Activated T-helper 2 cell treated with anti-CD3 and anti-CD28 coated beads, Interferon-gamma antibody, Interleukin-2, Interleukin-4, amounts not matched to agents 10 μg/mL and 5 μg/mL and 100 μg/mL, durations not matched to agents 14 hours and 24 hours and 36 hours (primary cell): ENCODE data around the gene PPFIBP1. TPM values are rescaled to one million over a fixed set of nuclear protein-coding genes. Genes with fewer than 3 reads are reported as not detected.
"Not testable (repeated sequence)": the region's sequence is repeated elsewhere in the genome, so short reads cannot be mapped to it uniquely, and the experiment has no call there.

Source experiments
- DNase-seq: peaks from one replicate; pipeline ENCODE4 v3.0.0; 2021; ENCODE audit warnings: low spot score
- H3K27ac Mint-ChIP-seq: one replicate; pipeline ENCODE4 v1.8.0; 2021; ENCODE audit warnings: mixed read lengths
- H3K27me3 Mint-ChIP-seq: one replicate; pipeline ENCODE4 v1.8.0; 2021; ENCODE audit warnings: low read depth, mixed read lengths
- H3K36me3 Mint-ChIP-seq: one replicate; pipeline ENCODE4 v1.8.0; 2021; ENCODE audit warnings: low read depth, mixed read lengths
- H3K4me1 Mint-ChIP-seq: one replicate; pipeline ENCODE4 v1.8.0; 2021; ENCODE audit warnings: low read depth, mixed read lengths
- H3K4me3 Mint-ChIP-seq: one replicate; pipeline ENCODE4 v1.8.0; 2021; ENCODE audit warnings: low read depth, mild to moderate bottlenecking, moderate library complexity, mixed read lengths
- H3K9me3 Mint-ChIP-seq: one replicate; pipeline ENCODE4 v1.8.0; 2021; ENCODE audit warnings: mixed read lengths
- intact Hi-C: fragments of 100-400 bp; cut with micrococcal nuclease; formaldehyde crosslinking; loops from one replicate; pipeline ENCODE4 v1.15.1; 2023
- total RNA-seq: library from RNA; stranded (reverse); gene quantifications from 2 replicates; pipeline ENCODE4 v1.2.3, GENCODE V29; 2022

PPFIBP1 gene
- total RNA-seq, 1 donor from 2014 or later = 74.1 TPM

DNA sequence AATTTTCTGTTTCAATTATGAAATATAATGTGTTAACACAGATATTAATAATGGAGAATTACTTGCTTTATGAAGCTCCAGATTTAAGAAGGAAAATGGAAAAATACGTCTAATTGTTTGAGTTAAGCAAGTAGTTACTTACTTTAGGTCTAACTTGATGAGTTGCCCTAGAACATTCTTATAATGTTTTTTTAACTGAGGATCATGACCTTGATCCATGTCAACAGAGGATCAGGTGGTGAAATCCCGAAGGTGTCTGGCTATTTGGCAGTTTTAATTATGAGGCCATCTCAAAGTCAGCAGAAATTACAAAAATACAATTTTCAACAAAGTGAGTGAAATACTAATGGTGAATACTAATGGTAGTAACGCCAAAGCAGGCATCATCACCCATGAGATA lies 115.3 kb downstream of the PPFIBP1 start:
- Mint-ChIP-seq H3K36me3 (peaks cover 10% of the 10 kb centered on the region), H3K27ac (no peak overlapping the region), H3K9me3 (no peaks in the 10 kb centered on the region), H3K4me1 (peaks cover 14% of the 10 kb centered on the region), H3K27me3 (peaks cover 6% of the 10 kb centered on the region), H3K4me3 (no peak overlapping the region)
- intact Hi-C loops = no loop called here
- no peak for DNase-seq

DNA sequence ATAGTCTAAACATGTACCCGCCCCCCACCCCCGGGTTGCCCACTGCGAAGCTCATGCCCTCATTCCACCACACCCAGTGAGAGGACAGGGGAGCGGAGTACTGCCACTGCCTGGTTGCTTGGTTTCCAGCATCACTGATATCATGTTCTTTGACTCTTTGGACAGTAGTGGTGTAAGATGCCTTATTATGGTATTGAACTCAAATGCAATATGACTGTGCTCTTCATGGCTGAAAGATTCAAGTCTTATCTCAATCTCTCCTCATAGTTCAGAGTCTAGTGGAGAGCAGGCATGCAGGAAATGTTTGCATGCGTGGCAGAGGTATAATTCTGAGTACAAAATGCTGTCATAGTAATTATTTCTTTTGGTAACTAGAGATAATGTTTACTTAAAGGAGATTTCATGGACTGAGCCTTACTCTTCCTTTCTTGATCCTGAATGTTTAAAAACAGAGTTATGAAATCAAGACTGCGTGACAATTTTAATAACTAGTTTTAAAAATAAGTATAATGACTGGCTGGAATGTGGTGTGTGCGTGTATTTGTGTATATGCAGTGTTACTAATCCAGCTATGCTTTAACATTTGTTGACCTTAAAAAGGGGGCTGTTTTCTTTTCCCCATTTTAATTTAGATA lies 116.7 kb downstream of the PPFIBP1 start:
- H3K9me3 Mint-ChIP-seq, H3K4me3 Mint-ChIP-seq, H3K4me1 Mint-ChIP-seq, H3K27me3 Mint-ChIP-seq, H3K27ac Mint-ChIP-seq, H3K36me3 Mint-ChIP-seq, intact Hi-C loops, DNase-seq: not testable (repeated sequence)

DNA sequence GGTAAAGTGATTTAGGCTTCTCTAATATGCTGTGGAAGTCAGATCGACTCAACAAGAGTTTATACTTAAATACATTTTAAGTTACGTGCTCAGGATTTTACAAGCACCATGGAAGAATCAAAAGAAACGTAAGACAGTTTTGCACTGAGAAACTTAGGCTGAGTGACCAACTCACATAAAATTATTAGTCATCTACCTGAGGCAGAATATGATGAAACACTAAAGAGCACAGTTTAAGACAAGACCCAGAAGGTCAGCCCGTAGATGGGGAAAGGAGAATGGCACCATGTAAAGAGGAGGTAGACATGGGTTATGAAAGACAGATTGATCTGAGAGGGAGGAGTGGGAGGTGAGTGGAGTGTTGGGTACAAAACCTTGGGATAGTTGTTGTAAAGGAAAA lies 118.4 kb downstream of the PPFIBP1 start:
- H3K9me3 Mint-ChIP-seq, H3K4me3 Mint-ChIP-seq, H3K27ac Mint-ChIP-seq, H3K36me3 Mint-ChIP-seq, H3K4me1 Mint-ChIP-seq, H3K27me3 Mint-ChIP-seq, intact Hi-C loops, DNase-seq: not testable (repeated sequence)

DNA sequence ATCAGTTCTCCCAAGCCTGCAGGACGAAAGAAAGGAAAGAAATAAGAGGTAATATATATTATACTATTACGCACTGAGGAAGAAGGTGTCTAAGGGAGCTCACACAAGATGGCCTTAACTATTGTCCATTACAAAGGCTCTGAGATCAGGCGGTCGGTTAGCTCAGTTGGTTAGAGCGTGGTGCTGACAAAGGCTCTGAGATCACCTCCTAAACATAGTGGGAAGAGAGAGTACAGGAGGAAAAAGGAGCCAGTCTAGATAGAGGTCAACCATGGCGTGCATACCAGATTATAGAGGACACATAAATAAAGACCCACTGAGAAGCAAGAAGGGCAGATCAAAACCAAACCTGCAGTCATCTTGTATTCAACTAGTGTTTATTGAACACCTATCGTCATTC lies 118.9 kb downstream of the PPFIBP1 start:
- H3K4me3 Mint-ChIP-seq, DNase-seq, H3K36me3 Mint-ChIP-seq, H3K4me1 Mint-ChIP-seq, H3K27ac Mint-ChIP-seq, H3K9me3 Mint-ChIP-seq, intact Hi-C loops, H3K27me3 Mint-ChIP-seq: not testable (repeated sequence)

DNA sequence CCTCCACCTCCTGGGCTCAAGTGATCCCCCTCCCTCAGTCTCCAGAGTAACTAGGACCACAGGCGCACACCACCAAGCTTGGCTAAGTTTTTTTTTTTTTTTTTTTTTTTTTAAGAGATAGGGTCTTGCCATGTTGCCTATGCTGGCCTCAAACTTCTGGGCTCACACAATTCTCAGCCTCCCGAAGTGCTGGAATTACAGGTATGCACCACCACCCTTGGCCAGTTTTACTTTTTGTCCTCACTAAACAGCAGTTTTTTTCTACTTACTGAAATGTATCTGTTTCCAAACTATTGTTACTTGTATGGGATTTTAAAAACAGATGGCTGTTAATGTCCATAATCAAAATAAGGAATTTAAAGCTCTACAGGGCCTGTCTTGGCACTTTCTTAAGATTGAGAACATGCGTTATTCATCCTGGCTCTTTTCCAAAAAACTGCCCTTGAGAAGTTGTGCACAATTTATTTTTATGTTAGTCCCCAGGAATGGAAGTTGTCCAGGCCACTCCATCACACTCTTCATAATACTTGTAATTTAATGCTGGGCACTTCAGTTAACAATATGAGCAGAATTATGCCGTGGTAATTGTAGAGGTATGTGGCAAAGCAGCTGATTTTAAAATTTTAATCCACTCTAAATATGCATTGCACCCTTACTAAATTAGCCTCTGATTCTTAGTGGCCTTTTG lies 120.3 kb downstream of the PPFIBP1 start:
- Mint-ChIP-seq H3K27me3 (peaks cover 8% of the 10 kb centered on the region), H3K36me3 (peaks cover 6% of the 10 kb centered on the region), H3K4me1 (no peaks in the 10 kb centered on the region), H3K9me3 (no peaks in the 10 kb centered on the region), H3K4me3 (no peak overlapping the region), H3K27ac (no peak overlapping the region)
- intact Hi-C loops = no loop called here
- DNase-seq = no peak

DNA sequence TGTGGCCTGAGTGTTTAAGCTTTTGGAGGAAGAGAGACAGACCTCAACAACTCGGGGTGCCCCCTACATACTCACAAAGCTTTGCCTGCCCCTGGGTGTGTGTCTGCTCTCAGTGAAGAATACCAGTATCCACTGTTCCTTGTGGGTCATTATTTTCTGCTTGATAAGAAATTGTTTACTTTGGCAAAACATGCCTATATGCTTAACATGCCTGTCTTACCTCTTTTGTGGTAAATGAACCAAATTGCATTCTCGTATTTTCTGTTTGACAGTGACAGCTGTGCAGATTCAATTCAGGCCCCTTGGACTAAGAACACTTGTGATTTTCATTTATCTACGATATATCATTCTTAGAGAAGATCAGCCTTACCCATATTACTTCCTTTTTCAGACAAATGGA lies 121.7 kb downstream of the PPFIBP1 start:
- H3K4me1 Mint-ChIP-seq = no peaks in the 10 kb centered on the region
- H3K27me3 Mint-ChIP-seq = peaks cover 5% of the 10 kb centered on the region
- DNase-seq = no peak
- peaks cover 6% of the 10 kb centered on the region for H3K36me3 Mint-ChIP-seq
- H3K4me3 Mint-ChIP-seq = no peak overlapping the region
- no peak overlapping the region for H3K27ac Mint-ChIP-seq
- H3K9me3 Mint-ChIP-seq = no peaks in the 10 kb centered on the region
- intact Hi-C loops = no loop called here

DNA sequence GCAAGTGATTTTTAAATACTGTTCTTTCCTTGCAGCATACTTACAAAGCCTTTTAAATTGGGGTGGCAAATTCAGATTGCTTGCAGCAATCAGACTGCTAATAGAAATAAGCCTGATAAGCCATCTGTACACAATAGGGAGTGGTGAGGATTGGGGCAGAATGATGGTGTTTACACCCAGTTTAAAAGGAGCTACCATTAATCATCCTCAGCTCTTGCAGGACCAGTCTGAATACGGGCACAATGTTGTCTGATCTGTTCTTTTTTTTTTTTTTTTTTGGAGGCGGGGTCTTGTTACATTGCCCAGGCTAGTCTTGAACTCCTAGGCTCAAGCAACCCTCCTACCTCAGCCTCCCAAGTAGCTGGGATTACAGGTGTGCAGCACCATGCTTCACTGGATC lies 122.1 kb downstream of the PPFIBP1 start:
- DNase-seq = no peak
- intact Hi-C loops = no loop called here
- H3K27me3 Mint-ChIP-seq = peaks cover 5% of the 10 kb centered on the region
- H3K27ac Mint-ChIP-seq = no peak overlapping the region
- H3K4me3 Mint-ChIP-seq = no peak overlapping the region
- H3K9me3 Mint-ChIP-seq = no peaks in the 10 kb centered on the region
- H3K36me3 Mint-ChIP-seq = peaks cover 6% of the 10 kb centered on the region
- peaks cover under 1% of the 10 kb centered on the region for H3K4me1 Mint-ChIP-seq

DNA sequence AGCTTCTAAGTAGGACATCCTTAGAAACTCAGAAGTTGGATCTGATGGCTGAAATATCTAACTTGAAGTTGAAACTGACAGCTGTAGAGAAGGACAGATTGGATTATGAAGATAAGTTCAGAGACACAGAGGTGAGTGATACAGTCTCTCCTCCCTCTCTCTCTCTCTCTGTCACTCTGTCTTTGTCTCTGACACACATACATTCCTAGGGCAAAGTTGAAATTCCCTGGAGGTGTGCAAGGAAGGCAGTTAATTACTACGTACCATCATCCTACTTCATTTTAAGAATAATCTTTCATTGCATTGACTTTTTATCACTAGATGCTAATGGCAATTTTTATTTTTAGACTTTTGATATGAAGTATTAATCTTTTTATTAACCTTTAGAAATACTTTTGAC lies 126.0 kb downstream of the PPFIBP1 start:
- Mint-ChIP-seq H3K4me1 (peaks cover 16% of the 10 kb centered on the region), H3K27me3 (no peaks in the 10 kb centered on the region), H3K4me3 (no peak overlapping the region), H3K36me3 (peaks cover 13% of the 10 kb centered on the region), H3K27ac (no peak overlapping the region), H3K9me3 (no peaks in the 10 kb centered on the region)
- DNase-seq = no peak
- intact Hi-C loops = loop anchor here (5.0 kb wide), 1 partner anchor 52 kb away; no protein-coding TSS in a partner anchor

DNA sequence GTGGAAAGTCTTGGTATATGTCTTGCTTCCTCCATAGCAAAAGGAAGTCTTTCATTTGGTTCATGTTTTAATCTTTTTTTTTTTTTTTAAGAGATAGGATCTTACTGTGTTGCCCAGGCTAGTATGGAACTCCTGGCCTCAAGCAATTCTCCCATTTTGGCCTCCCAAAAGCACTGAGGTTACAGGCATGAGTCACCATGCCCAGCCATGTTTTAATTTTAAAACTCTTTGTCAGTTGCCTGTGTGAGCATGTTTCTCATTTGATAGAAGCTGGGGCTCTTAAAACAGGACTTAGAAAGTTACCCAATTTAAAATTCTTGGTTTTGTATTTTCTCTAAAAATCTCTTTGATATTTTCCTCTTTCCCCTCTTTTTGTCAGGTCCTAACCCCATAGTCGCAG lies 127.2 kb downstream of the PPFIBP1 start:
- intact Hi-C loops = loop anchor here (5.0 kb wide), 1 partner anchor 51 kb away; no protein-coding TSS in a partner anchor
- Mint-ChIP-seq H3K36me3 (peaks cover 13% of the 10 kb centered on the region), H3K9me3 (no peaks in the 10 kb centered on the region), H3K27ac (no peak overlapping the region), H3K4me1 (peaks cover 16% of the 10 kb centered on the region), H3K27me3 (no peaks in the 10 kb centered on the region), H3K4me3 (no peak overlapping the region)
- no peak for DNase-seq

DNA sequence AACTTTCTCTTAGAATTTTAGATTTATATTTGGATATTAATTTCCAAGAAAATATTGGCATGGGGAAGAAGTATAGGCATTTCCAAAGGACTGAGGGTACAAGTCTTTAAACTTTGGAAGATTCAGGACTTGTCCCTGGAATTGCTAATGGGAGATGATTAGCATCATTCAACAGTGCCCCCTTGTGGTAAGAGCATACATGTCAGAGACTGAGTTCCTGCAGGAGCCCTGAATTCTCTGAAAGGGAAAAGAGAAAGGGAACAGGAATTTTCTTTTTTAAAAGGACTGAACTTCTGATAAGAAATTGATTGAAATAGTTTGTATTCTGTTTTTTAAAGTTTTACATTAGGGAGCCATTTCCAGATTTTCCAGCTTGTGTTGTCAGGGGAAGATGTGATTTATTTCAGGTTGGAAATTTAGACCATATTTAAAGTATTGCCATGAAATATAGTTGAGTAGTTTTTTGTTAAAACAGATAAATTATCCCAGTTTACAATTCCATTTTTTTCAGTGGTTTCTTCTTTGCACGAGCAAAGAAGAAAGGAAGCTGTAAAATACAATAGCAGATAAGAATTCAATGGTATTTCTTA lies 128.3 kb downstream of the PPFIBP1 start:
- intact Hi-C loops = loop anchor here (2.0 to 5.0 kb wide), 2 partner anchors 50 to 217 kb away; no protein-coding TSS in a partner anchor
- Mint-ChIP-seq H3K4me3 (no peak overlapping the region), H3K36me3 (peaks cover 12% of the 10 kb centered on the region), H3K9me3 (no peaks in the 10 kb centered on the region), H3K27ac (no peak overlapping the region), H3K27me3 (no peaks in the 10 kb centered on the region), H3K4me1 (peaks cover 16% of the 10 kb centered on the region)
- no peak for DNase-seq

DNA sequence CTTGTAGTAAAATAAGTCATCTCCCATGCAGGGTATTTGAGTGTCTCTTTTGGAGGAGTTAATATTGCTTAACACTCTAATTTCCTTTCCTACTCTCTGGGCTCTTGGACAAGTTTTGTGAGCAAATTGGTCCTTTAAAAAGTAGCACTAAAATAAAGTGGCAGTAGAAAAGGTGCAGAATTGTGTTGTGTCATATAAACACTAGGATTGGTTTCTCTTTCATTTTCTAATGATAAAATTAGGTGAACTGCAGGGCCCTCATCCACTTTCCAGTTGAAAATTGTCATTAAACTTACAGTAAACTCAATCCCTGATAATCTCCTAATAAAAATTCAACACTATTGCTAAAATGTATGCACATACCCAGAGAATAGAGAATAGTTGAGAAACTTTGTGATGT lies 129.7 kb downstream of the PPFIBP1 start:
- no peak overlapping the region for H3K4me3 Mint-ChIP-seq
- H3K9me3 Mint-ChIP-seq = no peaks in the 10 kb centered on the region
- H3K27ac Mint-ChIP-seq = no peak overlapping the region
- H3K27me3 Mint-ChIP-seq = no peaks in the 10 kb centered on the region
- intact Hi-C loops = loop anchor here (2.0 to 5.0 kb wide), 2 partner anchors 49 to 219 kb away; no protein-coding TSS in a partner anchor
- peaks cover 11% of the 10 kb centered on the region for H3K36me3 Mint-ChIP-seq
- no peak for DNase-seq
- peaks cover 16% of the 10 kb centered on the region for H3K4me1 Mint-ChIP-seq

DNA sequence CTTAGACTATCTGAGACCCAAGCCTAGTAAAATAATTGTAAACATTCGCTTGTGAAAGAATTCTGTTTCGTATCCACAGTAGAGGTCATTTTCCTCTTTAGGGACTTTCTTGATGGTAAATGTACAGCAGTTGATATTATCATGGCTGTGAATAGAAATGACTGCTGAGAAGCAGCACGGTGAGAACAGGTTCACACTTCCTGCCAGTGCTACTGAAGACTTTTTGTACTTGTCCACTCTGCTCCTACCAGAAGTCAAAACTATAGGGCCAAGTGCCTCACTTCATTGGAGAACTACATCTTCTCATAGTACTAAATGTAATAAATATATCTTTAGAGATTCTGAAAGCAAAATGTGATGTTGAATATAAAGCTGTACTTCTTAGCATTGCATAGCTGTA lies 131.5 kb downstream of the PPFIBP1 start:
- Mint-ChIP-seq H3K4me1 (peaks cover 16% of the 10 kb centered on the region), H3K36me3 (peaks cover 11% of the 10 kb centered on the region)
- DNase-seq, H3K9me3 Mint-ChIP-seq, H3K27me3 Mint-ChIP-seq, H3K27ac Mint-ChIP-seq, H3K4me3 Mint-ChIP-seq, intact Hi-C loops: not testable (repeated sequence)

DNA sequence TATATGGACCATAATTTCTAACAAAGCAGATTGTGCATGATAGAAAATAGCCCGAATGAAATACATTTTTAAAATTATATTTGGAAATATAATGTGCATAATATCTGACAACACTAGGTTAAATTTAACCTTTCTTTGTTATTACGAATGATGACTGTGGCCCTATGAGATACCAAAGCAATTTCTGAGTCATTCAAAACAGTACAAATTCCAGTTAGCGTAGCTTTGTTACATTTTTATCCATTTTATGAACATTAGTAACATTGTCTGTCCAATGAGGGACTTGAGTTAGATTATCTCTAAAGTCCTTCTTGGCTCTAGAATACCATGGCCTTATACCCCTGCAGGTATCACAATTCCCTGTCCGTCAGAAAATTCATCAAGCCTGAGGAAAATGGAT lies 133.3 kb downstream of the PPFIBP1 start:
- Mint-ChIP-seq H3K27ac (no peak overlapping the region), H3K9me3 (no peaks in the 10 kb centered on the region), H3K27me3 (peaks cover 3% of the 10 kb centered on the region), H3K4me3 (no peak overlapping the region), H3K36me3 (peaks cover 10% of the 10 kb centered on the region), H3K4me1 (peaks cover 13% of the 10 kb centered on the region)
- intact Hi-C loops = no loop called here
- no peak for DNase-seq
